GM12872 (cell line): ENCODE measurements around the gene ECEL1.

Source experiments
- TF ChIP-seq, protein P1 (sequence below): IDR thresholded peaks from 3 replicates; pipeline ENCODE4 v1.5.1; 2011; ENCODE audit warnings: low read depth, mild to moderate bottlenecking, low read length, moderate library complexity; ENCODE audit not compliant: insufficient read depth

The ECEL1 gene

DNA sequence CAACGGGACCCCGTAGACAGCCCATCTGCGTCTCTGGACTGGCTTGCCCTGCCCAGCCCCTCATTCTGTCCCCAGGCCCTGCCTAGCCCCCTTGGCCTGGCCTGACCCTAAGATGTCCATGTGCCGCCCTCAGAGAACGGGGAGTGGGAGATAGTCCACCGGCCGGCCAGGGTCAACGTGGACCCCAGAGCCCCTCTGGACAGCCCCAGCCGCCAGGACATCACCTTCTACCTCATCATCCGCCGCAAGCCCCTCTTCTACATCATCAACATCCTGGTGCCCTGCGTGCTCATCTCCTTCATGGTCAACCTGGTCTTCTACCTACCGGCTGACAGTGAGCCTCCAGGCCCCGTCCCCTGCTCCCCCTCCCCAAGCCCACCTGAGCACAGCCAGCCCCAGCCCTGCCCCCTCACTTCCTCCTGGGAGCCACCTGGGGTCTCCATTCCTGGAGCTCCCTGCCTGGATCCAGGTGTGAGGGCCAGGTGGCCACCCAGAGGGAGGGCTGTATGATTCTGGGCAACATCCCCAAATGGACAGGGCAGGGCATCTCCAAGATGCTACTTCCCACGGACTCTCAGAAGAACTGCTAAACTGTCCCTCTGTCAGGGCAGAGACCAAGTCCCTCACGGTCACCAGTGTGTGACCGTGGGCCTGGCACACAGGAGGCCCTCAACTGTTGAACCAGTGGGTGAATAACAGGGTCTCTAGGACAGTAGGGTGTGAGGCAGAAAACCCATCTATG lies 42.3 kb upstream of the ECEL1 start:
- TF ChIP-seq, protein P1, sequence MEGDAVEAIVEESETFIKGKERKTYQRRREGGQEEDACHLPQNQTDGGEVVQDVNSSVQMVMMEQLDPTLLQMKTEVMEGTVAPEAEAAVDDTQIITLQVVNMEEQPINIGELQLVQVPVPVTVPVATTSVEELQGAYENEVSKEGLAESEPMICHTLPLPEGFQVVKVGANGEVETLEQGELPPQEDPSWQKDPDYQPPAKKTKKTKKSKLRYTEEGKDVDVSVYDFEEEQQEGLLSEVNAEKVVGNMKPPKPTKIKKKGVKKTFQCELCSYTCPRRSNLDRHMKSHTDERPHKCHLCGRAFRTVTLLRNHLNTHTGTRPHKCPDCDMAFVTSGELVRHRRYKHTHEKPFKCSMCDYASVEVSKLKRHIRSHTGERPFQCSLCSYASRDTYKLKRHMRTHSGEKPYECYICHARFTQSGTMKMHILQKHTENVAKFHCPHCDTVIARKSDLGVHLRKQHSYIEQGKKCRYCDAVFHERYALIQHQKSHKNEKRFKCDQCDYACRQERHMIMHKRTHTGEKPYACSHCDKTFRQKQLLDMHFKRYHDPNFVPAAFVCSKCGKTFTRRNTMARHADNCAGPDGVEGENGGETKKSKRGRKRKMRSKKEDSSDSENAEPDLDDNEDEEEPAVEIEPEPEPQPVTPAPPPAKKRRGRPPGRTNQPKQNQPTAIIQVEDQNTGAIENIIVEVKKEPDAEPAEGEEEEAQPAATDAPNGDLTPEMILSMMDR: no peak

DNA sequence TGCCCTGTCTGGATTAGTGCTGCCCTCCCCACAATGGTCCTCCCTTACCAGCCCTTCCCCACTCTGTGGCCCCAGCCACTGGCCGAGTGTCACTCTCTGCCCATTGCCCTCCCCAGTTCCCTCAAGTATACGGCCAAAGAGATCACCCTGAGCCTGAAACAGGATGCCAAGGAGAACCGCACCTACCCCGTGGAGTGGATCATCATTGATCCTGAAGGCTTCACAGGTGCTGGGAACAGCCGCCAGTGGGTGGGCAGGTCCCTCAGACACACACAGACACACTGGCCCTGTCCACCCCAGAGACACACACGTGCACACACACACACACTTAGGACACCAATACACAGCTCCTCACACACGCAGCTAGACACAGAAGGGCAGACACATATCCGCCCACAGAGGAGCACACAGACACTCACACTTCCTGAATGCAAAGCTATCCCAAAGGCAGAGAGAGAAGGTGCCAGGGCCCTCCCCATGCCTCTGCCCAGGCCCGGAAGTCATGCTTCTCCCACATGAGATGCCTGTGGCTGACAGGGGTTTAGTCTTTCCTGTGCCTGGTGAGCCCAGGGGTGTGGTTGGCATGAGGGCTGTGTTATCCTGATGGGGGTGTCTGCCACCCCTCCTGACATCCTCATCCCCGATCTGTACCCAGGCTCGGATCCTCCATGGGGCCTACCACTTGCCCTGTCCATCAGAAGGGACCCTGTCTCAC lies 41.3 kb upstream of the ECEL1 start:
- TF ChIP-seq, protein P1: no peak

DNA sequence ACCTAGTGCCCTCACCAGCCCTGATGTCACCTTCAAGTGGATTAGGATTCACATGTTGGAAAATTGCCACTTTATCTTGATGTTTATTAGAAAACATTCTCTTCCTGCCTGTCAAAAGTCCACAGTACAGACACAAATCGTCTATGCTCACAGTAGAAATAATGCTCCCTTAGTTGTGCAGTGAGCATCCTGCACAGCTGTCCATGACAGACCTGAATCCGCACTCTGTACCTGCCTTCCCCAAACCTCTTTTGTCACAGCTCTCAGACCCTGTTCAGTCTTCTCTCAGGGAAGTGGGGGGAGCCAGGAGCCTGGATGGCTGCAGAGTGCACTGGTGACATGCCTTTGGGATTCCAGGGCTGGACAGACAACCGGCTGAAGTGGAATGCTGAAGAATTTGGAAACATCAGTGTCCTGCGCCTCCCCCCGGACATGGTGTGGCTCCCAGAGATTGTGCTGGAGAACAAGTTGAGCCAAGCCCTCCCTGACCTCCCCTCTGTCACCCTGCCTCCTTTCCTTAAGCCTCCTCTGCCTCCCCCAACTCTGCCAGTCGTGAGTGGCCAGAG lies 40.4 kb upstream of the ECEL1 start:
- TF ChIP-seq, protein P1: no peak

DNA sequence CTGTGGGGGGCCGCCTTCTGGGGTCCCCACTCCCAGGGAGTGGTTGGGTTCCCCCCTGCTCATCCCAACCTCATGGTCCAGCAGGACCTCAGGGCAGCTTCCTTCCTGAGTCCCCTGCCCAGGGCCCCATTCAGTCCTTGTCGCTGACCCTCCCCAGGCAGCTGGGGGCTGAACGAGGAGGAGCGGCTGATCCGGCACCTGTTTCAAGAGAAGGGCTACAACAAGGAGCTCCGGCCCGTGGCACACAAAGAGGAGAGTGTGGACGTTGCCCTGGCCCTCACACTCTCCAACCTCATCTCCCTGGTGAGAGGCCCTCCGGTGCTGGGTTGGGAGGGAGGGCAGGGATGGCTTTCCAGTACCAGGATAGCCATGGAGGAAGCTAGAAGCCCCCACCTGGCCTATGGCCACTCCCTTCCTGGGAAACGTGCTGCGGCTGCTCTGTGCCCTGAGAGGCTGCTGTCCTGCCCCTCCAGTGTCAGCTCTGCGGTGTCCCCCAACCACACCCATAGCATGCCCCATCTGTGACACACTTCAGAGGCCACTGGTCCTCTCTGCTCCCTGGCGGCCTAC lies 38.8 kb upstream of the ECEL1 start:
- TF ChIP-seq, protein P1: no peak

DNA sequence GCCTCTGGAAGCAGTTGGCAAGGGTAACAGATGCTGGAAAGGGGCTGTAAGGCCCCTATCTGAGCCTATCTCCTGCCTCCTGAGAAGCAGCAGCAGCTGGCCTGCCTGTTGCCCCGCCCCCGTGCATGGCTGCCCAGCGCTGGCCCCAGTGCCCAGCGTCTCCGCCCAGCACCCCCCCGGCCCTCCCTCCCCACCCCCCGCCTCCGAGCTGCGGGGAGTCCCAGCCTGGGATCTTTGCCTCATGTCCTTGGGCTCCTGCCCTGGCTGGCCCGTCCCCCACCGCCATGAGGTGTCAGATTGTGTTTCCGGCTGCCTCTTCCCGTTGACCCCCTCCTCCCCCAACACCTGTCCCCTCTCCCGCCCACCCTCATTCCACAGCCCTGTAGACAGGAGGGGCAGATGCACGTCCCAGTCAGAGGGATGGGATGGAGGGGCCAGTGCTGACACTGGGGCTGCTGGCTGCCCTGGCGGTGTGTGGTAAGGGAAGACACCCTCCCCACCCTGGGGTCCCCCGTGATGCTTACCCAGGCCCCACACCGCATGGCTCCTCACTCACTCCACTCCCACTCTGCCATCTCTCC lies 38.2 kb upstream of the ECEL1 start, which contains the start of gene CHRND:
Gene CHRND, plus strand, starts transcription at position 370 of the 581 bp plus-strand sequence. Its CDS starts 56 bp downstream, at position 426.
- TF ChIP-seq, protein P1: no peak

DNA sequence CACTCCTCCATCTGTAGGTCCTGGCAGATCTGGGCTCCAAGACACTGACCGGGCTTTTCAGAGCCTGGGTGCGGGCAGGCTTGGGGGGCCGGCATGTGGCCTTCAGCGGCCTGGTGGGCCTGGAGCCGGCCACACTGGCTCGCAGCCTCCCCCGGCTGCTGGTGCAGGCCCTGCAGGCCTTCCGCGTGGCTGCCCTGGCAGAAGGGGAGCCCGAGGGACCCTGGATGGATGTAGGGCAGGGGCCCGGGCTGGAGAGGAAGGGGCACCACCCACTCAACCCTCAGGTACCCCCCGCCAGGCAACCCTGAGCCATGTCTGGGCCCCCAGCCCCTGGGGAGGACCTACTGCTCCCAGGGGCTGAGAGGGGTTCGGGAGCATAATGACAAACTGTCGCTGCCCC lies 37.6 kb upstream of the ECEL1 start:
- TF ChIP-seq, protein P1: no peak

DNA sequence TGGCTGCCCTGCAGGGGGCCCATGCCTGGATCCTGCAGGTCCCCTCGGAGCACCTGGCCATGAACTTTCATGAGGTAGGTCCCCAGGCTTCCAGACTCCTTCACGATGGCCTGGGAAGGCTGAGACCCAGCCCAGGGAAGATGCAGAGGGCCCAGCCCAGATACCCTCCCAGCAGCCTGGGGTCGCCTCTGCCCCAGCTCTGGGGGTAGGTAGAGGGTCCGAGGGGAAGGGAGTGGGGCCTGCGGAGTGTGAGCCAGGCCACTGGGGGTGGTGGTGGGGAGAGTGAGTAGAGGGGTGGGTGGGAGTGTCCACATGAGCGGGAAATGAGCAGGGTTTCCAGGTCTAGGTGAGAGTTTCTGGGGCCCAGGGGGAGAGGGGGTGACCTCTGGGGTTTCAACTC lies 37.1 kb upstream of the ECEL1 start:
- TF ChIP-seq, protein P1: no peak
